ENCODE data around the gene TPO. TPM values are rescaled to one million over a fixed set of nuclear protein-coding genes. Genes with fewer than 3 reads are reported as not detected.
"Not testable (repeated sequence)": the region's sequence is repeated elsewhere in the genome, so short reads cannot be mapped to it uniquely, and the experiment has no call there.

The TPO gene
- total and polyA plus RNA-seq, 4 donors, result 6.6 to 11.1 TPM; not detected in 2

DNA sequence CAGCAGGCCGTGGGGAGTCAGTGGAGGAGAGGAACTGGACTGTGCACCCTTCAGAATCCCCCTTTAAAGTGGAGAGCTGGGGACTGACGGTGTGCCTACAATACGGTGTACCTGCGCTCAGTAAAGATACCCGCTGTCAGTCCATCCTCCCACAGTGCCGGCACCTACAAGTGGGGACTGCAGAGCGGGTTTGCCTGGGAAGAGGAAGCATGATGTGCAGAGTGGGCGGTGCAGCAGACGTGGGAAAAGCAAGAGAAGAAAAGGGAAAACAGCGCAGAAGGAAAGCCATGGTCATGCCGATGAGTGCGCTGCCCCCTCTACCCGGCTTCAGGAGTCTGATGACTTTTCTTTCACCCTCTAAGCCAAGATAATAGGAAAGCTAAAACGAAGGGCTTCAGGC lies 148.0 kb downstream of the TPO start:
- no peaks in the 10 kb centered on the region for H3K27me3 ChIP-seq (ENCODE audit: control insufficient read depth in 1 of 2, insufficient read depth in 2 of 2, low read length in 1 of 2)
- no peaks in the 10 kb centered on the region for H3K9me3 ChIP-seq (ENCODE audit: control insufficient read depth, low read length)
- H3K4me3 ChIP-seq (ENCODE audit: low read length in 2 of 2), result no peak overlapping the region
- H3K36me3 ChIP-seq (ENCODE audit: control insufficient read depth in 1 of 2, insufficient read depth in 2 of 2, low read length in 1 of 2), result no peaks in the 10 kb centered on the region
- no peak for ATAC-seq (ENCODE audit: low FRiP score)
- 94% methylated on average over 14 of the region's 14 CpGs for WGBS, 2 donors
- no peak for DNase-seq
- H3K4me1 ChIP-seq (ENCODE audit: control insufficient read depth in 1 of 2, insufficient read depth in 2 of 2, low read length in 2 of 2), result no peaks in the 10 kb centered on the region
- intact Hi-C loops (cut with DNase I), result no loop called here
- H3K27ac ChIP-seq (ENCODE audit: low read depth in 1 of 2, low read length in 2 of 2), result no peak overlapping the region

DNA sequence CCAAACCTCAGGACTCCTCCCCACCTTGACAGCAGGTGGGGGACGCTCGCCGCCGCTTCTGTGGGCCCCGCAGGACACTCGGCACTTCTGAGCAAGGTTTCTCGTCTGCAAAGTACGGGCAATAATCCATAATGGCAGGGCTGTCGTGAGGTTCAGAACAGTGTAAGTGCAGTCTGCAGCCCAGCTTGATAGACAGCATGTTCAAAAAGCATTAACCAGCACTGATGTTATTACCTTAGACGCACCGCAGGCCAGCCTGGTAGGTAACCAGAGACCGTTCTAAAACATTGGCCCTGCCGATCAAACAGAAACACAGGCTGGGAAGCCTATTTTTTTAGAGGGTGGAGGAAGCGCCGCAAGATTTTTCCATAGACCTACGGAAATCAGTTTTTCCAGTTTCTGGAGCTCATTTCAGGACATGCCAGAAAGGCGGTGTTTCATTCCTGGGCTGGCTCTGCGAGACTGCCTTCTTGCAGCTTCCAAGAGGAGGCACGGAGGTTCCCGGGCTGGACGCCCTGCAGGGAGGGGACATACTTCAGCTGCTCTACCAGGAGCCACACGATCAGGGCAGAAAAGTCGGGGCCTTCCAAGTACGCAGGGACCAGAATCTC lies 148.7 kb downstream of the TPO start:
- 38 to 41% methylated on average over 24 of the region's 24 CpGs for WGBS, 2 donors
- Histone ChIP-seq H3K27ac (ENCODE audit: low read depth in 1 of 2, low read length in 2 of 2) (no peak overlapping the region), H3K36me3 (ENCODE audit: control insufficient read depth in 1 of 2, insufficient read depth in 2 of 2, low read length in 1 of 2) (no peaks in the 10 kb centered on the region), H3K27me3 (ENCODE audit: control insufficient read depth in 1 of 2, insufficient read depth in 2 of 2, low read length in 1 of 2) (no peaks in the 10 kb centered on the region), H3K4me3 (ENCODE audit: low read length in 2 of 2) (no peak overlapping the region), H3K4me1 (ENCODE audit: control insufficient read depth in 1 of 2, insufficient read depth in 2 of 2, low read length in 2 of 2) (no peaks in the 10 kb centered on the region), H3K9me3 (ENCODE audit: control insufficient read depth, low read length) (no peaks in the 10 kb centered on the region)
- intact Hi-C loops (cut with DNase I), result no loop called here
- no peak for ATAC-seq (ENCODE audit: low FRiP score)
- DNase-seq, result peak in 1 of 2 donors; percentile 77

DNA sequence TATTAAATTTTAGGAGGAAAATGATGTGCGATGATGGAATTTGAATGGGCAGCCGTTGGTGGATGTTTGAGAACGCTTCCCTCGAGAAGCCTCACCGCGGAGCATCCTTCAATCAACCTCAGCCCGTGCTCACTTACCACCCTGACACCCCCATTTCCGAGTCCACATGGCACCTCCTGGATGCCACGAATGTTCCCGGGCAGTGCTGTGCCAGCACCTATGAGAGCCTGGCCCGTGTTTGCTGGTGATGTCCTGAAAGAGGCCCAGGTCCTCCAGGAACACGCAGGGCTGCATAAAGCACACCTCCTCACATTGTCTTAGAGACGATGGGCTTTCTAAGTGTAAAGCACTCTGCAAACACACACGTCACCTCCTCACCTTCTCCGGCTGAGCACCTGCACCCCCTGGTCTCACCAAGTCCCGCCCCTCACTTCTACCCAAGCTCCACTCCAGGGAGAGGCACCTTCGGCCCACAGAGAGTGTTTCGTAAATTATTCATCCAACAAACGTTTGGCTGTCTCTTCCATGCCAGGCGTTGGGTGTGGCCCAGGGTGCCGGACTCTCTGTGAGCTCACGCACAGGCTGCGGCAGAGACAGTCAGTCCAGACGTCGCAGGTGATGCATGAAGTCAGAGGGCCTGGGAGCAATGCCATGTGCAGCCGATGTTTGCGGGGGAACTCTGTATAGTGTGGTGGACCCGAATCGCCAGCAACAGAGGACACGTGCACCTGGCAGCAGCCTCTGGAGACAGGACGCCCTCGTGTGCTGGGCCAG lies 150.0 kb downstream of the TPO start:
- Histone ChIP-seq H3K27me3 (ENCODE audit: control insufficient read depth in 1 of 2, insufficient read depth in 2 of 2, low read length in 1 of 2) (no peaks in the 10 kb centered on the region), H3K36me3 (ENCODE audit: control insufficient read depth in 1 of 2, insufficient read depth in 2 of 2, low read length in 1 of 2) (no peaks in the 10 kb centered on the region), H3K9me3 (ENCODE audit: control insufficient read depth, low read length) (no peaks in the 10 kb centered on the region), H3K4me3 (ENCODE audit: low read length in 2 of 2) (no peak overlapping the region), H3K4me1 (ENCODE audit: control insufficient read depth in 1 of 2, insufficient read depth in 2 of 2, low read length in 2 of 2) (no peaks in the 10 kb centered on the region), H3K27ac (ENCODE audit: low read depth in 1 of 2, low read length in 2 of 2) (no peak overlapping the region)
- 91 to 93% methylated on average over 32 of the region's 32 CpGs for WGBS, 2 donors
- no peak for ATAC-seq (ENCODE audit: low FRiP score)
- intact Hi-C loops (cut with DNase I), result no loop called here
- DNase-seq, result peak in 1 of 2 donors; percentile 66

DNA sequence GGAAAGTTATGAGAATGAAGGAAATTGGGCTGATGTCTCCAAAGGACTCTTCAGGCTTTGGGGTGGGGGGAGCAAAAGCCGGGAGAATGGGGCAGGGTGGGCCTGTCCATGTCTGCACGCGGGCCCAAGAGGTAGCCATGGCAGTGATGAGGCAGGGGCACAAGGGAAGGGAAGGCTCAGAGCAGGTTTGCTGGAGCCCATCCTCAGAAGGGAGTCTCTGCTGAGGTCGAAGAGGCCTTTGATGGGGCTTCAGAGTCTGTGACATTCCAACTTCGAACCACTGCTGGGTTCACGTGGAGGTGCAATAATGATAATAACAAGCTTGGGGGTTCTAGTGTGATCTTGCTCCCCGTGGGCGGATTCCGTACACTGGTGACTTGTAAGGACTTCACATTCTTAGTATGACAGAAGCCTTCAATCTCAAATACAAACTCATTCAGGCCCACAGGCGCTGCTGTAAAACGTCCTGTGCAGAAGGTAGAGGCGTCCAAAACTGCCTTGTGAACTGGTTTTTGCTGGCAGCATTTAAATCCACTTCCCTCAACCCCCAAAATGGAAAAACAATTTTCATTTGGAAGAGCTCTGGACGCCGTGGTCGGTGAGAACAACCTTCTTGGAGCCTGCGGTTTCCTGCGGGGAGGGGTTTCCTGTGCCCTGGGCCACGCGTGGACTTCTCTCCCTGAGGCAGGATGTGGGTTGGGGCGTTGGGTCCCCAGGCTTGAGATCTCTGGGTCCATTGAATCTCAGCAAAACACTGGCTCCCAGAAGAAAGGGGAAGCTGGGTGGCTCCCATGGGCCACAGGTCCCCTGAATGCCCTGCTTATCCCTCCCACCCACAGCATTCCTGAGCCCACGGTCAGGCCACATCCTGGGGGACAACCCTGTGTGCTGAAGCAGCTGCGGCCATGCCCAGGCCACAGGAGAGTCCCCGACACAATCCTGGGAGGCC lies 151.0 kb downstream of the TPO start:
- Histone ChIP-seq H3K9me3 (ENCODE audit: control insufficient read depth, low read length) (no peaks in the 10 kb centered on the region), H3K27me3 (ENCODE audit: control insufficient read depth in 1 of 2, insufficient read depth in 2 of 2, low read length in 1 of 2) (no peaks in the 10 kb centered on the region), H3K36me3 (ENCODE audit: control insufficient read depth in 1 of 2, insufficient read depth in 2 of 2, low read length in 1 of 2) (no peaks in the 10 kb centered on the region), H3K4me1 (ENCODE audit: control insufficient read depth in 1 of 2, insufficient read depth in 2 of 2, low read length in 2 of 2) (no peaks in the 10 kb centered on the region), H3K4me3 (ENCODE audit: low read length in 2 of 2) (no peak overlapping the region), H3K27ac (ENCODE audit: low read depth in 1 of 2, low read length in 2 of 2) (no peak overlapping the region)
- DNase-seq, result peak in 1 of 2 donors; percentile 64
- ATAC-seq (ENCODE audit: low FRiP score), result no peak
- intact Hi-C loops (cut with DNase I), result no loop called here
- WGBS, 2 donors, result 75 to 77% methylated on average over 23 of the region's 23 CpGs

DNA sequence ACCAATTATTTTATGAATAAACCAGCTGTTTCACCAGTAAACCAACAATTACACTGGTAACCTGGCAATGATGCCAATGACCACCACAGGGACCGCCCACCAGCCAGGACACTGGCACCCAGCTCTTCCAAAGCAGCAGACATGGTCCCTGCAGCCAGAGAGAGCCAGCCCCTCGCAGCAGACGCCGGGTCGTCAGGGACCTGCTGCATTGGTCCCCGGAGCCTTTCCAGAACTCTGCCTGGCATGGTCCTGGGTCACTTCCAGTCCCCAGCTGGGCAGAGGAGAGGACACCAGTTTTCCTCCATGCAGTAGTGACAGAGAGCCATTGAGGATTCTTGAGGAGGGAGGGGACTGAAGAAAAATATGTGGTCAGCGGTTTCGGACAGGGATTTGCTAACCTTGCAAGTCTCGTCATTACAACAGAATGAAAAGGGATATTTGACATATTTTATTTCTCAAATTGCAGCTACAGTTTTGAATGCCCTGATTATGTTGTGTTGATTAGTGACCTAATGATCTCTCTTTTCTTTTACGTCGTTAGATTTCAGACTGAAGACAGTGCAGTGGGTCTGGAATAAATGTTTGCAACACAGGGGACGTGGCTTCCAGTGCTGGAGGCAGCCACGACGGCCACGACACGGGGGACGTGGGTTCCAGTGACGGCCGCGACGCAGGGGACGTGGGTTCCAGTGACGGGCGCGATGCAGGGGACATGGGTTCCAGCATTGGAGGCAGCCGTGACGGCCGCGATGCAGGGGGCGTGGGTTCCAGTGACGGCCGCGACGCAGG lies 154.5 kb downstream of the TPO start:
- Histone ChIP-seq H3K4me3 (ENCODE audit: low read length in 2 of 2) (no peak overlapping the region), H3K4me1 (ENCODE audit: control insufficient read depth in 1 of 2, insufficient read depth in 2 of 2, low read length in 2 of 2) (no peaks in the 10 kb centered on the region), H3K27ac (ENCODE audit: low read depth in 1 of 2, low read length in 2 of 2) (no peak overlapping the region), H3K9me3 (ENCODE audit: control insufficient read depth, low read length) (no peaks in the 10 kb centered on the region), H3K36me3 (ENCODE audit: control insufficient read depth in 1 of 2, insufficient read depth in 2 of 2, low read length in 1 of 2) (no peaks in the 10 kb centered on the region), H3K27me3 (ENCODE audit: control insufficient read depth in 1 of 2, insufficient read depth in 2 of 2, low read length in 1 of 2) (no peaks in the 10 kb centered on the region)
- no peak for DNase-seq
- 94 to 96% methylated on average over 26 to 34 of the region's 34 CpGs for WGBS, 2 donors
- ATAC-seq (ENCODE audit: low FRiP score), result no peak
- intact Hi-C loops (cut with DNase I), result no loop called here

DNA sequence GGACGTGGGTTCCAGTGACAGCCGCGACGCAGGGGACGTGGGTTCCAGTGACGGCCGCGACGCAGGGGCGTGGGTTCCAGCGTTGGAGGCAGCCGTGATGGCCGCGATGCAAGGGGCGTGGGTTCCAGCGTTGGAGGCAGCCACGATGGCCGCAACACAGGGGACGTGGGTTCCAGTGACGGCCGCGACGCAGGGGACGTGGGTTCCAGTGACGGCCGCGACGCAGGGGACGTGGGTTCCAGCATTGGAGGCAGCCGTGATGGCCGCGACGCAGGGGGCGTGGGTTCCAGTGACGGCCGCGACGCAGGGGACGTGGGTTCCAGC lies 155.0 kb downstream of the TPO start:
- H3K27ac ChIP-seq (ENCODE audit: low read depth in 1 of 2, low read length in 2 of 2); DNase-seq; ATAC-seq (ENCODE audit: low FRiP score); H3K4me1 ChIP-seq (ENCODE audit: control insufficient read depth in 1 of 2, insufficient read depth in 2 of 2, low read length in 2 of 2); H3K4me3 ChIP-seq (ENCODE audit: low read length in 2 of 2); H3K36me3 ChIP-seq (ENCODE audit: control insufficient read depth in 1 of 2, insufficient read depth in 2 of 2, low read length in 1 of 2); H3K9me3 ChIP-seq (ENCODE audit: control insufficient read depth, low read length); H3K27me3 ChIP-seq (ENCODE audit: control insufficient read depth in 1 of 2, insufficient read depth in 2 of 2, low read length in 1 of 2); intact Hi-C loops (cut with DNase I): not testable (repeated sequence)
- WGBS, 2 donors, result 93 to 97% methylated on average over 38 to 39 of the region's 39 CpGs

DNA sequence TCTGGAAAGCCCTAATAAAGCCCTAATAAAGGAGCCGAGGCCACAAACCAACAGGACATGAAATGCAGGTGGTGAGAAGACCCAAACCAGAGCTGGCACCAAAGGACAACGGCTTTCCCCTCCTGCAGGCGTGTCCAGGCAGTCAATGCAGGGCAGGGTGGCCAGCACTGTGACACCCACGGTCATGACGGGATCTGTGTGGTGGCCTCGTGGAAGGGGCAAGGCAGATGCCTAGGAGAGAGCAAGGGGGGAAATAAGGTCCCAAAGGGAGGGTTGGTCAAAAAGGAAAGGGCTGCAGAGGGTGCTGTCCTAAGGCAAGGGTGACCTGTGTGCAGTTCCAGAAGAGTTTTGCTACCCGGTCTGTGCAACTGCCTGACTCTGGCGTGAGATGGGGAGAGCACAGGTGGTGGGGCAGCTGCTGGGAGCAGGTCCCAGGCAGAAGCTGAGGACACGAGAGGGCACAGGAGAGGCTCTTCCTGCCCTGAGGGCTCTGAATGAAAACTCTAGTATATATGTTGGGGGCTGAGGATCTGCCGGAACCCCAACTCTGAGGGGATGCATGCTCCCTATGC lies 156.7 kb downstream of the TPO start:
- H3K4me3 ChIP-seq (ENCODE audit: low read length in 2 of 2), result no peak overlapping the region

More for the DNA sequence above, 156.7 kb downstream of the TPO start:
- Histone ChIP-seq H3K36me3 (ENCODE audit: control insufficient read depth in 1 of 2, insufficient read depth in 2 of 2, low read length in 1 of 2) (no peaks in the 10 kb centered on the region), H3K9me3 (ENCODE audit: control insufficient read depth, low read length) (no peaks in the 10 kb centered on the region), H3K27me3 (ENCODE audit: control insufficient read depth in 1 of 2, insufficient read depth in 2 of 2, low read length in 1 of 2) (no peaks in the 10 kb centered on the region), H3K4me1 (ENCODE audit: control insufficient read depth in 1 of 2, insufficient read depth in 2 of 2, low read length in 2 of 2) (no peaks in the 10 kb centered on the region), H3K27ac (ENCODE audit: low read depth in 1 of 2, low read length in 2 of 2) (no peak overlapping the region)
- WGBS, 2 donors, result 82 to 84% methylated on average over 10 of the region's 10 CpGs
- intact Hi-C loops (cut with DNase I), result no loop called here
- peak in 1 of 2 donors; percentile 52 for DNase-seq
- ATAC-seq (ENCODE audit: low FRiP score), result peak; percentile 29
